ENCODE measurements around the gene S100A7A. TPM values are rescaled to one million over a fixed set of nuclear protein-coding genes. Genes with fewer than 3 reads are reported as not detected.
"Not testable (repeated sequence)": the region's sequence is repeated elsewhere in the genome, so short reads cannot be mapped to it uniquely, and the experiment has no call there.

S100A7A gene
- polyA plus RNA-seq, 2 donors, result 0.02 to 1.3 TPM

GRCh38 chr1:153418758-153419435 lies 2.6 kb downstream of the S100A7A start:
- H3K9me3 ChIP-seq (ENCODE audit: control insufficient read depth in 2 of 2, insufficient read depth in 1 of 2, low read depth in 1 of 2, low read length in 1 of 2); H3K27me3 ChIP-seq (ENCODE audit: control insufficient read depth in 1 of 2, insufficient read depth in 2 of 2, low read length in 2 of 2); H3K36me3 ChIP-seq (ENCODE audit: control insufficient read depth in 2 of 2, insufficient read depth in 2 of 2, low read length in 1 of 2); H3K27ac ChIP-seq (ENCODE audit: low read depth in 2 of 2, low read length in 1 of 2); H3K4me1 ChIP-seq (ENCODE audit: control insufficient read depth in 2 of 2, insufficient read depth in 2 of 2, low read length in 1 of 2); H3K4me3 ChIP-seq (ENCODE audit: low read depth in 1 of 2, low read length in 2 of 2): not testable (repeated sequence)
- WGBS, 2 donors, result 61 to 72% methylated on average over 7 of the region's 7 CpGs

- not testable (repeated sequence) for H3K4me3 ChIP-seq (ENCODE audit: low read depth in 1 of 2, low read length in 2 of 2); H3K27ac ChIP-seq (ENCODE audit: low read depth in 2 of 2, low read length in 1 of 2); H3K36me3 ChIP-seq (ENCODE audit: control insufficient read depth in 2 of 2, insufficient read depth in 2 of 2, low read length in 1 of 2); H3K9me3 ChIP-seq (ENCODE audit: control insufficient read depth in 2 of 2, insufficient read depth in 1 of 2, low read depth in 1 of 2, low read length in 1 of 2); H3K27me3 ChIP-seq (ENCODE audit: control insufficient read depth in 1 of 2, insufficient read depth in 2 of 2, low read length in 2 of 2); H3K4me1 ChIP-seq (ENCODE audit: control insufficient read depth in 2 of 2, insufficient read depth in 2 of 2, low read length in 1 of 2)
- WGBS, 2 donors, result 48 to 50% methylated on average over 2 of the region's 2 CpGs
These were observed 3.1 kb downstream of the S100A7A start for GRCh38 chr1:153419436-153419793.

GRCh38 chr1:153420306-153420705 lies 4.0 kb downstream of the S100A7A start:
- Histone ChIP-seq H3K27ac (ENCODE audit: low read depth in 2 of 2, low read length in 1 of 2) (no peak overlapping the region), H3K4me3 (ENCODE audit: low read depth in 1 of 2, low read length in 2 of 2) (no peak overlapping the region), H3K36me3 (ENCODE audit: control insufficient read depth in 2 of 2, insufficient read depth in 2 of 2, low read length in 1 of 2) (no peaks in the 10 kb centered on the region), H3K4me1 (ENCODE audit: control insufficient read depth in 2 of 2, insufficient read depth in 2 of 2, low read length in 1 of 2) (no peaks in the 10 kb centered on the region), H3K9me3 (ENCODE audit: control insufficient read depth in 2 of 2, insufficient read depth in 1 of 2, low read depth in 1 of 2, low read length in 1 of 2) (peaks cover 0 to 2% of the 10 kb centered on the region in 2 donors), H3K27me3 (ENCODE audit: control insufficient read depth in 1 of 2, insufficient read depth in 2 of 2, low read length in 2 of 2) (no peaks in the 10 kb centered on the region)
- 76 to 90% methylated on average over 2 of the region's 2 CpGs for WGBS, 2 donors

GRCh38 chr1:153422450-153423068 lies 6.2 kb downstream of the S100A7A start:
- no peaks in the 10 kb centered on the region for H3K27me3 ChIP-seq (ENCODE audit: control insufficient read depth in 1 of 2, insufficient read depth in 2 of 2, low read length in 2 of 2)
- H3K27ac ChIP-seq (ENCODE audit: low read depth in 2 of 2, low read length in 1 of 2), result no peak overlapping the region
- peaks cover 0 to 2% of the 10 kb centered on the region in 2 donors for H3K9me3 ChIP-seq (ENCODE audit: control insufficient read depth in 2 of 2, insufficient read depth in 1 of 2, low read depth in 1 of 2, low read length in 1 of 2)
- H3K36me3 ChIP-seq (ENCODE audit: control insufficient read depth in 2 of 2, insufficient read depth in 2 of 2, low read length in 1 of 2), result no peaks in the 10 kb centered on the region
- H3K4me1 ChIP-seq (ENCODE audit: control insufficient read depth in 2 of 2, insufficient read depth in 2 of 2, low read length in 1 of 2), result no peaks in the 10 kb centered on the region
- 5 to 7% methylated on average over 6 of the region's 6 CpGs for WGBS, 2 donors
- H3K4me3 ChIP-seq (ENCODE audit: low read depth in 1 of 2, low read length in 2 of 2), result no peak overlapping the region

- Histone ChIP-seq H3K27me3 (ENCODE audit: control insufficient read depth in 1 of 2, insufficient read depth in 2 of 2, low read length in 2 of 2) (no peaks in the 10 kb centered on the region), H3K9me3 (ENCODE audit: control insufficient read depth in 2 of 2, insufficient read depth in 1 of 2, low read depth in 1 of 2, low read length in 1 of 2) (peaks cover 0 to 3% of the 10 kb centered on the region in 2 donors), H3K27ac (ENCODE audit: low read depth in 2 of 2, low read length in 1 of 2) (no peak overlapping the region), H3K4me3 (ENCODE audit: low read depth in 1 of 2, low read length in 2 of 2) (no peak overlapping the region), H3K4me1 (ENCODE audit: control insufficient read depth in 2 of 2, insufficient read depth in 2 of 2, low read length in 1 of 2) (peaks cover 2 to 10% of the 10 kb centered on the region in 2 donors), H3K36me3 (ENCODE audit: control insufficient read depth in 2 of 2, insufficient read depth in 2 of 2, low read length in 1 of 2) (no peaks in the 10 kb centered on the region)
- WGBS, 2 donors, result 20 to 34% methylated on average over 1 of the region's 1 CpG
These were observed 10.5 kb downstream of the S100A7A start for GRCh38 chr1:153426809-153427208.

GRCh38 chr1:153428073-153428638 lies 11.8 kb downstream of the S100A7A start:
- WGBS, 2 donors, result 76 to 78% methylated on average over 12 of the region's 12 CpGs
- Histone ChIP-seq H3K36me3 (ENCODE audit: control insufficient read depth in 2 of 2, insufficient read depth in 2 of 2, low read length in 1 of 2) (no peaks in the 10 kb centered on the region), H3K27me3 (ENCODE audit: control insufficient read depth in 1 of 2, insufficient read depth in 2 of 2, low read length in 2 of 2) (no peaks in the 10 kb centered on the region), H3K27ac (ENCODE audit: low read depth in 2 of 2, low read length in 1 of 2) (no peak overlapping the region), H3K4me3 (ENCODE audit: low read depth in 1 of 2, low read length in 2 of 2) (no peak overlapping the region), H3K4me1 (ENCODE audit: control insufficient read depth in 2 of 2, insufficient read depth in 2 of 2, low read length in 1 of 2) (peaks cover 2 to 10% of the 10 kb centered on the region in 2 donors), H3K9me3 (ENCODE audit: control insufficient read depth in 2 of 2, insufficient read depth in 1 of 2, low read depth in 1 of 2, low read length in 1 of 2) (peaks cover 0 to 3% of the 10 kb centered on the region in 2 donors)

GRCh38 chr1:153428791-153429190 lies 12.5 kb downstream of the S100A7A start:
- peaks cover 0 to 3% of the 10 kb centered on the region in 2 donors for H3K9me3 ChIP-seq (ENCODE audit: control insufficient read depth in 2 of 2, insufficient read depth in 1 of 2, low read depth in 1 of 2, low read length in 1 of 2)
- H3K27me3 ChIP-seq (ENCODE audit: control insufficient read depth in 1 of 2, insufficient read depth in 2 of 2, low read length in 2 of 2), result no peaks in the 10 kb centered on the region
- no peak overlapping the region for H3K4me3 ChIP-seq (ENCODE audit: low read depth in 1 of 2, low read length in 2 of 2)
- peaks cover 2 to 10% of the 10 kb centered on the region in 2 donors for H3K4me1 ChIP-seq (ENCODE audit: control insufficient read depth in 2 of 2, insufficient read depth in 2 of 2, low read length in 1 of 2)
- H3K36me3 ChIP-seq (ENCODE audit: control insufficient read depth in 2 of 2, insufficient read depth in 2 of 2, low read length in 1 of 2), result no peaks in the 10 kb centered on the region
- H3K27ac ChIP-seq (ENCODE audit: low read depth in 2 of 2, low read length in 1 of 2), result no peak overlapping the region
- 55 to 64% methylated on average over 6 of the region's 6 CpGs for WGBS, 2 donors

- Histone ChIP-seq H3K4me1 (ENCODE audit: control insufficient read depth in 2 of 2, insufficient read depth in 2 of 2, low read length in 1 of 2) (peaks cover 2 to 10% of the 10 kb centered on the region in 2 donors), H3K27me3 (ENCODE audit: control insufficient read depth in 1 of 2, insufficient read depth in 2 of 2, low read length in 2 of 2) (no peaks in the 10 kb centered on the region), H3K9me3 (ENCODE audit: control insufficient read depth in 2 of 2, insufficient read depth in 1 of 2, low read depth in 1 of 2, low read length in 1 of 2) (peaks cover 0 to 3% of the 10 kb centered on the region in 2 donors), H3K36me3 (ENCODE audit: control insufficient read depth in 2 of 2, insufficient read depth in 2 of 2, low read length in 1 of 2) (no peaks in the 10 kb centered on the region), H3K4me3 (ENCODE audit: low read depth in 1 of 2, low read length in 2 of 2) (no peak overlapping the region), H3K27ac (ENCODE audit: low read depth in 2 of 2, low read length in 1 of 2) (no peak overlapping the region)
- 44 to 47% methylated on average over 7 of the region's 7 CpGs for WGBS, 2 donors
These were observed 13.2 kb downstream of the S100A7A start for GRCh38 chr1:153429266-153430165.

GRCh38 chr1:153430166-153430553 lies 13.8 kb downstream of the S100A7A start:
- H3K27ac ChIP-seq (ENCODE audit: low read depth in 2 of 2, low read length in 1 of 2), result no peak overlapping the region
- H3K9me3 ChIP-seq (ENCODE audit: control insufficient read depth in 2 of 2, insufficient read depth in 1 of 2, low read depth in 1 of 2, low read length in 1 of 2), result peaks cover 0 to 3% of the 10 kb centered on the region in 2 donors
- no peak overlapping the region for H3K4me3 ChIP-seq (ENCODE audit: low read depth in 1 of 2, low read length in 2 of 2)
- H3K4me1 ChIP-seq (ENCODE audit: control insufficient read depth in 2 of 2, insufficient read depth in 2 of 2, low read length in 1 of 2), result peaks cover 2 to 10% of the 10 kb centered on the region in 2 donors
- H3K27me3 ChIP-seq (ENCODE audit: control insufficient read depth in 1 of 2, insufficient read depth in 2 of 2, low read length in 2 of 2), result no peaks in the 10 kb centered on the region
- no peaks in the 10 kb centered on the region for H3K36me3 ChIP-seq (ENCODE audit: control insufficient read depth in 2 of 2, insufficient read depth in 2 of 2, low read length in 1 of 2)
- whole genome bisulfite sequencing, 2 donors, result 65 to 75% methylated on average over 2 of the region's 2 CpGs

Data from esophagus (tissue), 2 donors.